ENCODE results near the gene LAMTOR4. TPM values are rescaled to one million over a fixed set of nuclear protein-coding genes. Genes with fewer than 3 reads are reported as not detected.

The LAMTOR4 gene
- total and polyA plus RNA-seq, 2 of the 13 experiments (the other 11 are each of a cell fraction or from before 2014, with no cell fraction given) = 115 to 118 TPM

- peak; percentile 57 for TF ChIP-seq IKZF5 (CRISPR knock-in tag; IDR thresholded peaks at IDR 0.05)
- TF ChIP-seq HNRNPK (IDR thresholded peaks at IDR 0.05; ENCODE audit: low read depth, low read length, poor library complexity, severe bottlenecking) = no peak
- peak; percentile 48; the same call in 1 of the 2 replicates for TF ChIP-seq ZNF790 (CRISPR knock-in tag; IDR thresholded peaks at IDR 0.05; ENCODE audit: borderline replicate concordance)
- TF ChIP-seq ZFYVE20 (CRISPR knock-in tag; IDR thresholded peaks at IDR 0.05; ENCODE audit: borderline replicate concordance, low read depth) = no peak
- no peak for TF ChIP-seq WIZ (CRISPR knock-in tag; IDR thresholded peaks at IDR 0.05)
- TF ChIP-seq ZNF614 (CRISPR knock-in tag; IDR thresholded peaks at IDR 0.05; ENCODE audit: borderline replicate concordance) = no peak
- no peak for TF ChIP-seq ZNF180 (CRISPR knock-in tag; IDR thresholded peaks at IDR 0.05; ENCODE audit: borderline replicate concordance, low read depth)
- 0 out of 2 replicates have a peak, but pooled peaks have one; percentile 2 for TF ChIP-seq ZNF136 (CRISPR knock-in tag; IDR thresholded peaks at IDR 0.05; ENCODE audit: low read depth)
- no peak for TF ChIP-seq ZNF205 (CRISPR knock-in tag; IDR thresholded peaks at IDR 0.05)
- TF ChIP-seq MXD4 (CRISPR knock-in tag; IDR thresholded peaks at IDR 0.05) = no peak; the same call in 1 of the 2 replicates
- TF ChIP-seq PLSCR1 (CRISPR knock-in tag; IDR thresholded peaks at IDR 0.05; ENCODE audit: borderline replicate concordance) = no peak
- no peak for TF ChIP-seq ELF1 (CRISPR knock-in tag; IDR thresholded peaks at IDR 0.05)
- TF ChIP-seq ZMYM2 (CRISPR knock-in tag; IDR thresholded peaks at IDR 0.05) = no peak
- no peak; the same call in 1 of the 2 replicates for TF ChIP-seq ZNF563 (CRISPR knock-in tag; IDR thresholded peaks at IDR 0.05)
- TF ChIP-seq JARID2 (CRISPR knock-in tag; IDR thresholded peaks at IDR 0.05; ENCODE audit: insufficient replicate concordance) = no peak
- peak; percentile 62 for TF ChIP-seq ISL2 (CRISPR knock-in tag; IDR thresholded peaks at IDR 0.05)
- TF ChIP-seq SRSF1 (optimal IDR thresholded peaks at IDR 0.05; ENCODE audit: low read depth, low read length) = no peak
- TF ChIP-seq ZNF24 (IDR thresholded peaks at IDR 0.05) = no peak
- 0 out of 2 replicates have a peak, but pooled peaks have one; percentile 53 for TF ChIP-seq ZNF709 (CRISPR knock-in tag; IDR thresholded peaks at IDR 0.05)
- TF ChIP-seq FOXK1 (CRISPR knock-in tag; IDR thresholded peaks at IDR 0.05; ENCODE audit: borderline replicate concordance, low read depth) = no peak
- TF ChIP-seq AHDC1 (CRISPR knock-in tag; IDR thresholded peaks at IDR 0.05; ENCODE audit: borderline replicate concordance) = no peak
- peak; percentile 14; the same call in 1 of the 2 replicates for TF ChIP-seq ZNF160 (CRISPR knock-in tag; IDR thresholded peaks at IDR 0.05)
Measured at GRCh38 chr7:100119072-100119969, 29.4 kb upstream of the LAMTOR4 start, which contains the start of the genes CNPY4 and TAF6 (continued).
